ENCODE data around the gene RNF14. TPM values are rescaled to one million over a fixed set of nuclear protein-coding genes. Genes with fewer than 3 reads are reported as not detected.

RNF14 gene
- total RNA-seq, 2 experiments from 2014 or later: 22.2 to 26.0 TPM

GRCh38 chr5:141950207-141951005, 18.5 kb upstream of the RNF14 start:
- DNase-seq (no peak), ATAC-seq (no peak)
- ChIA-PET POLR2A (interaction anchor here (0.7 to 0.9 kb wide), 2 partner anchors 19 to 27 kb away, joined by 3 read pairs; partner anchors contain the start of genes DELE1 and RNF14), CTCF (interaction anchor here (0.7 to 5.0 kb wide), 7 partner anchors 10 to 296 kb away, joined by 3 to 30 read pairs (median 4); no protein-coding TSS in a partner anchor)
- Mint-ChIP-seq H3K36me3 (ENCODE audit: low read depth) (no peaks in the 10 kb centered on the region), H3K27me3 (ENCODE audit: low read depth) (no peaks in the 10 kb centered on the region), H3K27ac (no peak overlapping the region), H3K4me3 (no peak overlapping the region), H3K9me3 (ENCODE audit: insufficient read depth) (no peaks in the 10 kb centered on the region), H3K4me1 (ENCODE audit: low read depth) (peaks cover 27% of the 10 kb centered on the region)

GRCh38 chr5:141951332-141951781, 17.5 kb upstream of the RNF14 start:
- peak; percentile 49 for DNase-seq

GRCh38 chr5:141952020-141952419, 16.9 kb upstream of the RNF14 start:
- ATAC-seq: no peak
- DNase-seq: no peak
- Mint-ChIP-seq H3K4me1 (ENCODE audit: low read depth) (peaks cover 30% of the 10 kb centered on the region), H3K36me3 (ENCODE audit: low read depth) (no peaks in the 10 kb centered on the region), H3K4me3 (no peak overlapping the region), H3K27ac (no peak overlapping the region), H3K9me3 (ENCODE audit: insufficient read depth) (no peaks in the 10 kb centered on the region), H3K27me3 (ENCODE audit: low read depth) (no peaks in the 10 kb centered on the region)
- CTCF ChIA-PET: interaction anchor here (0.9 to 5.0 kb wide), 4 partner anchors 9 to 28 kb away, joined by 3 to 30 read pairs (median 8); partner anchors contain the start of genes DELE1 and RNF14
- POLR2A ChIA-PET: no interaction called here

More at GRCh38 chr5:141951332-141951781, 17.5 kb upstream of the RNF14 start:
- no peaks in the 10 kb centered on the region for H3K36me3 Mint-ChIP-seq (ENCODE audit: low read depth)
- H3K27ac Mint-ChIP-seq: peak overlapping the region; percentile 37
- no peaks in the 10 kb centered on the region for H3K27me3 Mint-ChIP-seq (ENCODE audit: low read depth)
- POLR2A ChIA-PET: interaction anchor here (0.7 kb wide), 1 partner anchor 18 kb away, joined by 3 read pairs; the partner anchor contains the start of gene RNF14
- H3K9me3 Mint-ChIP-seq (ENCODE audit: insufficient read depth): no peaks in the 10 kb centered on the region
- H3K4me1 Mint-ChIP-seq (ENCODE audit: low read depth): peaks cover 27% of the 10 kb centered on the region
- no peak overlapping the region for H3K4me3 Mint-ChIP-seq
- ATAC-seq: peak; percentile 82
- CTCF ChIA-PET: interaction anchor here (0.9 to 5.0 kb wide), 6 partner anchors 10 to 260 kb away, joined by 3 to 30 read pairs (median 4); partner anchors contain the start of gene DELE1

GRCh38 chr5:141954194-141954593, 14.7 kb upstream of the RNF14 start:
- H3K27me3 Mint-ChIP-seq (ENCODE audit: low read depth): no peaks in the 10 kb centered on the region
- POLR2A ChIA-PET: no interaction called here
- ATAC-seq: no peak

GRCh38 chr5:141957367-141957996, 11.4 kb upstream of the RNF14 start:
- CTCF ChIA-PET: interaction anchor here (1.1 to 6.9 kb wide), 12 partner anchors 13 to 293 kb away, joined by 3 to 224 read pairs (median 20); partner anchors contain the start of genes DELE1, PCDH1 and RNF14

More at GRCh38 chr5:141954194-141954593, 14.7 kb upstream of the RNF14 start:
- Mint-ChIP-seq H3K4me3 (no peak overlapping the region), H3K9me3 (ENCODE audit: insufficient read depth) (no peaks in the 10 kb centered on the region), H3K27ac (no peak overlapping the region), H3K36me3 (ENCODE audit: low read depth) (no peaks in the 10 kb centered on the region), H3K4me1 (ENCODE audit: low read depth) (peaks cover 50% of the 10 kb centered on the region)
- CTCF ChIA-PET: interaction anchor here (0.9 to 3.3 kb wide), 6 partner anchors 15 to 303 kb away, joined by 3 to 13 read pairs (median 3); partner anchors contain the start of genes FCHSD1 and RNF14
- no peak for DNase-seq

GRCh38 chr5:141958113-141958512, 10.8 kb upstream of the RNF14 start, which contains the start of gene PCDH12:
Gene PCDH12, minus strand, starts transcription at chr5:141958202. Its CDS starts 351 bp downstream, at chr5:141957851.
- Mint-ChIP-seq H3K27ac (peak within 1 kb of the TSS; percentile 82), H3K27me3 (ENCODE audit: low read depth) (no peaks in the 10 kb centered on the region), H3K36me3 (ENCODE audit: low read depth) (no peaks in the 10 kb centered on the region), H3K9me3 (ENCODE audit: insufficient read depth) (no peaks in the 10 kb centered on the region), H3K4me1 (ENCODE audit: low read depth) (peaks cover 66% of the 10 kb centered on the region), H3K4me3 (peak within 1 kb of the TSS; percentile 60)
- CTCF ChIA-PET: interaction anchor here (1.1 to 6.9 kb wide), 12 partner anchors 13 to 294 kb away, joined by 3 to 224 read pairs (median 20); partner anchors contain the start of genes DELE1, PCDH1 and RNF14
- ATAC-seq: peak; percentile 49
- peak; percentile 48 for DNase-seq
- POLR2A ChIA-PET: interaction anchor here (2.8 to 3.0 kb wide), 2 partner anchors 11 to 35 kb away, joined by 12 to 30 read pairs; partner anchors contain the start of genes DELE1 and RNF14

More at GRCh38 chr5:141957367-141957996, 11.4 kb upstream of the RNF14 start:
- Mint-ChIP-seq H3K4me1 (ENCODE audit: low read depth) (peaks cover 64% of the 10 kb centered on the region), H3K9me3 (ENCODE audit: insufficient read depth) (no peaks in the 10 kb centered on the region), H3K27ac (peak overlapping the region; percentile 82), H3K36me3 (ENCODE audit: low read depth) (no peaks in the 10 kb centered on the region), H3K27me3 (ENCODE audit: low read depth) (no peaks in the 10 kb centered on the region), H3K4me3 (peak overlapping the region; percentile 60)
- DNase-seq: no peak
- no peak for ATAC-seq
- POLR2A ChIA-PET: interaction anchor here (2.8 to 3.0 kb wide), 2 partner anchors 12 to 34 kb away, joined by 12 to 30 read pairs; partner anchors contain the start of genes DELE1 and RNF14

- ChIA-PET CTCF (interaction anchor here (1.1 to 6.9 kb wide), 12 partner anchors 12 to 294 kb away, joined by 3 to 224 read pairs (median 20); partner anchors contain the start of genes DELE1, PCDH1 and RNF14), POLR2A (interaction anchor here (2.8 to 3.0 kb wide), 2 partner anchors 10 to 35 kb away, joined by 12 to 30 read pairs; partner anchors contain the start of genes DELE1 and RNF14)
- ATAC-seq (no peak), DNase-seq (no peak)
- H3K4me3 Mint-ChIP-seq: peak overlapping the region; percentile 60
- H3K27ac Mint-ChIP-seq: peak overlapping the region; percentile 82
- H3K4me1 Mint-ChIP-seq (ENCODE audit: low read depth): peaks cover 66% of the 10 kb centered on the region
- H3K9me3 Mint-ChIP-seq (ENCODE audit: insufficient read depth): no peaks in the 10 kb centered on the region
- no peaks in the 10 kb centered on the region for H3K36me3 Mint-ChIP-seq (ENCODE audit: low read depth)
- no peaks in the 10 kb centered on the region for H3K27me3 Mint-ChIP-seq (ENCODE audit: low read depth)
These were observed 10.2 kb upstream of the RNF14 start for GRCh38 chr5:141958546-141959172.

GRCh38 chr5:141960018-141960417, 8.9 kb upstream of the RNF14 start:
- Mint-ChIP-seq H3K36me3 (ENCODE audit: low read depth) (no peaks in the 10 kb centered on the region), H3K27me3 (ENCODE audit: low read depth) (no peaks in the 10 kb centered on the region), H3K27ac (peak overlapping the region; percentile 68), H3K9me3 (ENCODE audit: insufficient read depth) (no peaks in the 10 kb centered on the region), H3K4me3 (no peak overlapping the region), H3K4me1 (ENCODE audit: low read depth) (peaks cover 58% of the 10 kb centered on the region)
- POLR2A ChIA-PET: interaction anchor here (0.8 to 3.0 kb wide), 9 partner anchors 10 to 277 kb away, joined by 3 to 33 read pairs (median 5); partner anchors contain the start of genes DELE1 and RNF14
- peak; percentile 34 for DNase-seq
- ATAC-seq: no peak
- CTCF ChIA-PET: interaction anchor here (0.6 to 6.9 kb wide), 59 partner anchors 11 to 418 kb away, joined by 3 to 224 read pairs (median 6); partner anchors contain the start of genes DELE1, FCHSD1, NDFIP1 and PCDH1

- DNase-seq (peak; percentile 96), ATAC-seq (peak; percentile 92)
- H3K9me3 Mint-ChIP-seq (ENCODE audit: insufficient read depth): no peaks in the 10 kb centered on the region
- ChIA-PET POLR2A (interaction anchor here (0.7 to 3.0 kb wide), 13 partner anchors 9 to 277 kb away, joined by 3 to 33 read pairs (median 4); partner anchors contain the start of genes DELE1 and RNF14), CTCF (interaction anchor here (0.6 to 6.9 kb wide), 81 partner anchors 8 to 417 kb away, joined by 3 to 224 read pairs (median 5); partner anchors contain the start of genes DELE1, FCHSD1, NDFIP1 and PCDH1)
- peaks cover 58% of the 10 kb centered on the region for H3K4me1 Mint-ChIP-seq (ENCODE audit: low read depth)
- no peaks in the 10 kb centered on the region for H3K36me3 Mint-ChIP-seq (ENCODE audit: low read depth)
- H3K27me3 Mint-ChIP-seq (ENCODE audit: low read depth): no peaks in the 10 kb centered on the region
- H3K27ac Mint-ChIP-seq: peak overlapping the region; percentile 86
- H3K4me3 Mint-ChIP-seq: peak overlapping the region; percentile 40
These were observed 8.2 kb upstream of the RNF14 start for GRCh38 chr5:141960449-141961323.
